HEK293T (cell line): ENCODE measurements around the gene FTO.

Source experiments
- CTCF ChIA-PET: fragments of 350-600 bp; formaldehyde crosslinking; extraction: SDS; loops from one replicate; lab custom pipeline; 2021; ENCODE audit warnings: antibody characterized with exemption, inconsistent platforms; lab: Yijun Ruan, JAX
- POLR2A ChIA-PET: fragments of 350-600 bp; formaldehyde crosslinking; extraction: SDS; loops from one replicate; lab custom pipeline; 2020; ENCODE audit warnings: antibody characterized with exemption, inconsistent platforms; lab: Yijun Ruan, JAX
- DNase-seq: peaks from one replicate; pipeline ENCODE4 v3.0.0; 2012; ENCODE audit warnings: mixed read lengths; ENCODE audit errors: extremely low spot score
- ARNT ChIP-seq: fragments of 450-650 bp; IDR thresholded peaks from 2 replicates; pipeline ENCODE4 v1.6.1; 2017; ENCODE audit warnings: mild to moderate bottlenecking
- BHLHE40 ChIP-seq: fragments of 450-650 bp; IDR thresholded peaks from 2 replicates; pipeline ENCODE4 v1.6.1; 2016; ENCODE audit warnings: mild to moderate bottlenecking, moderate library complexity, borderline replicate concordance
- CTBP1 ChIP-seq: fragments of 450-650 bp; IDR thresholded peaks from 2 replicates; pipeline ENCODE4 v1.6.1; 2016; ENCODE audit warnings: borderline replicate concordance
- ELF4 ChIP-seq: fragments of 450-650 bp; IDR thresholded peaks from 2 replicates; pipeline ENCODE4 v1.6.1; 2017; ENCODE audit warnings: antibody characterized with exemption
- FOXA1 ChIP-seq: fragments of 450-650 bp; IDR thresholded peaks from 2 replicates; pipeline ENCODE4 v1.6.1; 2016; ENCODE audit warnings: mild to moderate bottlenecking
- FOXK2 ChIP-seq: fragments of 450-650 bp; IDR thresholded peaks from 2 replicates; pipeline ENCODE4 v1.6.1; 2016; ENCODE audit warnings: mild to moderate bottlenecking
- FOXM1 ChIP-seq: fragments of 450-650 bp; IDR thresholded peaks from 2 replicates; pipeline ENCODE4 v1.6.1; 2017; ENCODE audit warnings: mild to moderate bottlenecking, borderline replicate concordance
- HDGF ChIP-seq: fragments of 450-650 bp; IDR thresholded peaks from 2 replicates; pipeline ENCODE4 v1.6.1; 2017; ENCODE audit warnings: antibody characterized with exemption, borderline replicate concordance
- L3MBTL2 ChIP-seq: fragments of 450-650 bp; conservative IDR thresholded peaks from 2 replicates; pipeline ENCODE4 v1.6.1; 2016; ENCODE audit warnings: mild to moderate bottlenecking
- LEF1 ChIP-seq: fragments of 450-650 bp; IDR thresholded peaks from 2 replicates; pipeline ENCODE4 v1.6.1; 2017; ENCODE audit warnings: mild to moderate bottlenecking, borderline replicate concordance
- NFRKB ChIP-seq: fragments of 450-650 bp; IDR thresholded peaks from 2 replicates; pipeline ENCODE4 v1.6.1; 2016; ENCODE audit warnings: mild to moderate bottlenecking, moderate library complexity
- SP1 ChIP-seq: fragments of 450-650 bp; IDR thresholded peaks from 2 replicates; pipeline ENCODE4 v1.6.1; 2017
- SUZ12 ChIP-seq: fragments of 450-650 bp; IDR thresholded peaks from 2 replicates; pipeline ENCODE4 v1.6.1; 2016; ENCODE audit warnings: mild to moderate bottlenecking
- TARDBP ChIP-seq: fragments of 450-650 bp; IDR thresholded peaks from 2 replicates; pipeline ENCODE4 v1.6.1; 2016
- ZNF384 ChIP-seq: fragments of 450-650 bp; IDR thresholded peaks from 2 replicates; pipeline ENCODE4 v1.6.1; 2016
- TF ChIP-seq, protein P1 (sequence below): fragments of 450-650 bp; IDR thresholded peaks from 2 replicates; pipeline ENCODE4 v1.6.1; 2016

FTO gene

GRCh38 chr16:54140788-54141136 is 436.8 kb downstream of the FTO start:
- ChIA-PET POLR2A (no interaction called here), CTCF (no interaction called here)
- no peak for DNase-seq
- TF ChIP-seq, protein P1, sequence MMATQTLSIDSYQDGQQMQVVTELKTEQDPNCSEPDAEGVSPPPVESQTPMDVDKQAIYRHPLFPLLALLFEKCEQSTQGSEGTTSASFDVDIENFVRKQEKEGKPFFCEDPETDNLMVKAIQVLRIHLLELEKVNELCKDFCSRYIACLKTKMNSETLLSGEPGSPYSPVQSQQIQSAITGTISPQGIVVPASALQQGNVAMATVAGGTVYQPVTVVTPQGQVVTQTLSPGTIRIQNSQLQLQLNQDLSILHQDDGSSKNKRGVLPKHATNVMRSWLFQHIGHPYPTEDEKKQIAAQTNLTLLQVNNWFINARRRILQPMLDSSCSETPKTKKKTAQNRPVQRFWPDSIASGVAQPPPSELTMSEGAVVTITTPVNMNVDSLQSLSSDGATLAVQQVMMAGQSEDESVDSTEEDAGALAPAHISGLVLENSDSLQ = no peak
- no peak for TF ChIP-seq ELF4
- no peak for TF ChIP-seq FOXK2
- TF ChIP-seq NFRKB = no peak
- TF ChIP-seq TARDBP = no peak
- no peak for TF ChIP-seq L3MBTL2
- TF ChIP-seq SUZ12 = no peak
- no peak for TF ChIP-seq FOXA1
- no peak for TF ChIP-seq HDGF
- no peak for TF ChIP-seq ARNT
- TF ChIP-seq SP1 = no peak
- no peak for TF ChIP-seq ZNF384
- no peak for TF ChIP-seq FOXM1

- ChIA-PET POLR2A (no interaction called here), CTCF (no interaction called here)
- no peak for DNase-seq
- no peak for TF ChIP-seq CTBP1
- no peak for TF ChIP-seq FOXM1
- no peak for TF ChIP-seq SP1
- TF ChIP-seq SUZ12 = no peak
- no peak for TF ChIP-seq ELF4
- no peak for TF ChIP-seq ARNT
- TF ChIP-seq FOXK2 = no peak
- no peak for TF ChIP-seq HDGF
- TF ChIP-seq, protein P1 = no peak
- TF ChIP-seq FOXA1 = no peak
Measured at GRCh38 chr16:54142787-54143186, 438.8 kb downstream of the FTO start.

- no peak for TF ChIP-seq FOXK2
- no peak for TF ChIP-seq ELF4
- no peak for TF ChIP-seq FOXM1
- no peak for TF ChIP-seq BHLHE40
- no peak for TF ChIP-seq SUZ12
- TF ChIP-seq HDGF = no peak
- no peak for TF ChIP-seq LEF1
- no peak for TF ChIP-seq ZNF384
- TF ChIP-seq L3MBTL2 = no peak
- ChIA-PET CTCF (no interaction called here), POLR2A (no interaction called here)
- no peak for DNase-seq
Measured at GRCh38 chr16:54143410-54143809, 439.5 kb downstream of the FTO start.

- ChIA-PET CTCF (no interaction called here), POLR2A (no interaction called here)
- no peak for DNase-seq
- TF ChIP-seq HDGF = no peak
- TF ChIP-seq, protein P1 = peak; percentile 50
Measured at GRCh38 chr16:54143934-54144571, 440.1 kb downstream of the FTO start.

DNA sequence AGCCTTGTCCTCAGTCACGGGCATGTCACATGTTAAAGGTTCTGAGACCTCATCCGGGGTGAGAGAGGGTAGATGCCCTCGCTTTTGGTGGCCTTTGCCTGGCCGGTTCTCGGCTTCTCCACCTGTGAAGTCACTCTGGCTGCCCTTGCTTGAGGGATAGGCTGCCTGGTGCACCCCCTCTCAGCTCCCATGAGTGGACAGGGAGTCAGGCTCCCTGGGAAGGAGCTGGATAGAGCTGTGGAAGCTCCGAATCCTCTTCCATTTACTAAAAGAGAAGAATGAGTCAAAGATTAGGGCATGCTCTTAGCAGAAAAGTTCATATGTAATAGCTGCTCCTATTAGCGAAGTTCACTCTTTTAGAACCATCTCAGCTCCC is 440.6 kb downstream of the FTO start:
- CTCF ChIA-PET = no interaction called here
- POLR2A ChIA-PET = no interaction called here

More for the DNA sequence above, 440.6 kb downstream of the FTO start:
- TF ChIP-seq ARNT = no peak
- TF ChIP-seq SUZ12 = no peak
- TF ChIP-seq CTBP1 = no peak
- TF ChIP-seq TARDBP = no peak
- TF ChIP-seq FOXM1 = no peak
- no peak for TF ChIP-seq NFRKB
- TF ChIP-seq SP1 = no peak
- no peak for TF ChIP-seq FOXK2
- TF ChIP-seq FOXA1 = no peak
- no peak for TF ChIP-seq HDGF
- TF ChIP-seq ELF4 = no peak
- no peak for TF ChIP-seq LEF1
- no peak for TF ChIP-seq ZNF384
- TF ChIP-seq, protein P1 = no peak
- TF ChIP-seq L3MBTL2 = no peak
- no peak for TF ChIP-seq BHLHE40
- DNase-seq = no peak
